A673 (cell line): ENCODE data around the gene ASB6.

Experiments
- CTCF ChIP-seq: fragments of 300-800, 200-600 bp; sonication (generic); conservative IDR thresholded peaks from 2 replicates; pipeline ENCODE4 v1.5.1; 2017; ENCODE audit warnings: low read depth, mild to moderate bottlenecking, antibody characterized with exemption, low read length, moderate library complexity, mixed read lengths
- EZH2 ChIP-seq: fragments of 200-600 bp; sonication (generic); IDR thresholded peaks from 2 replicates; pipeline ENCODE4 v1.6.1; 2017; ENCODE audit warnings: borderline replicate concordance, low read depth, mild to moderate bottlenecking, mixed read lengths, antibody characterized with exemption, low read length; ENCODE audit not compliant: poor library complexity, severe bottlenecking

- TF ChIP-seq CTCF (no peak), EZH2 (no peak)
Measured at GRCh38 chr9:129637102-129637501, 4.8 kb downstream of the ASB6 start.
